NK-92 treated with Interleukin-12 subunit alpha and Interleukin-12 subunit beta, amount 100 ng/mL, for 24 hours (cell line): ENCODE measurements around the gene GRP.
"Not testable (repeated sequence)": the region's sequence is repeated elsewhere in the genome, so short reads cannot be mapped to it uniquely, and the experiment has no call there.

Experiments
- DNase-seq: peaks from one replicate; lab custom pipeline; 2025; lab: John Stamatoyannopoulos, UW

Gene GRP

GRCh38 chr18:59229191-59229590 is 9.2 kb downstream of the GRP start:
- no peak for DNase-seq

GRCh38 chr18:59229701-59230443 is 9.9 kb downstream of the GRP start:
- DNase-seq, result no peak

- DNase-seq, result no peak
Observed at GRCh38 chr18:59231114-59231513, 11.2 kb downstream of the GRP start.

GRCh38 chr18:59231877-59232276 is 11.9 kb downstream of the GRP start:
- no peak for DNase-seq

- no peak for DNase-seq
Observed at GRCh38 chr18:59232309-59233016, 12.5 kb downstream of the GRP start.

GRCh38 chr18:59233017-59233410 is 13.1 kb downstream of the GRP start:
- no peak for DNase-seq

GRCh38 chr18:59238385-59238784 is 18.4 kb downstream of the GRP start:
- DNase-seq, result no peak

- no peak for DNase-seq
Observed at GRCh38 chr18:59239642-59240041, 19.7 kb downstream of the GRP start.

- no peak for DNase-seq
Observed at GRCh38 chr18:59242906-59243305, 22.9 kb downstream of the GRP start.

GRCh38 chr18:59246796-59247195 is 26.8 kb downstream of the GRP start:
- no peak for DNase-seq

- DNase-seq, result peak; percentile 8
Observed at GRCh38 chr18:59249199-59249774, 29.3 kb downstream of the GRP start.

GRCh38 chr18:59255491-59255890 is 35.5 kb downstream of the GRP start:
- DNase-seq, result not testable (repeated sequence)

- DNase-seq, result not testable (repeated sequence)
Observed at GRCh38 chr18:59261842-59262241, 41.9 kb downstream of the GRP start.

- not testable (repeated sequence) for DNase-seq
Observed at GRCh38 chr18:59262243-59262642, 42.3 kb downstream of the GRP start.

- DNase-seq, result no peak
Observed at GRCh38 chr18:59263661-59264060, 43.7 kb downstream of the GRP start.

GRCh38 chr18:59264121-59264571 is 44.2 kb downstream of the GRP start:
- no peak for DNase-seq

- no peak for DNase-seq
Observed at GRCh38 chr18:59264651-59265245, 44.8 kb downstream of the GRP start.

- no peak for DNase-seq
Observed at GRCh38 chr18:59265246-59265973, 45.5 kb downstream of the GRP start.

- DNase-seq, result no peak
Observed at GRCh38 chr18:59265974-59266369, 46.0 kb downstream of the GRP start.

GRCh38 chr18:59266459-59266858 is 46.5 kb downstream of the GRP start:
- DNase-seq, result no peak

GRCh38 chr18:59266886-59267502 is 47.0 kb downstream of the GRP start:
- DNase-seq, result no peak
